GM19467 (cell line): Measurements from ENCODE around the gene CSK.
"Not testable (repeated sequence)": the region's sequence is repeated elsewhere in the genome, so short reads cannot be mapped to it uniquely, and the experiment has no call there.

Source experiments
- ATAC-seq: cut with Tn5 transposase; IDR thresholded peaks from one replicate; pipeline ENCODE4 v1.9.1; 2021; ENCODE audit warnings: mild to moderate bottlenecking, moderate library complexity; ENCODE audit not compliant: unreplicated experiment

Gene CSK

GRCh38 chr15:74770211-74770903, 11.5 kb upstream of the CSK start:
- no peak for ATAC-seq

- no peak for ATAC-seq
These were observed 8.6 kb upstream of the CSK start for GRCh38 chr15:74773329-74773728.

DNA sequence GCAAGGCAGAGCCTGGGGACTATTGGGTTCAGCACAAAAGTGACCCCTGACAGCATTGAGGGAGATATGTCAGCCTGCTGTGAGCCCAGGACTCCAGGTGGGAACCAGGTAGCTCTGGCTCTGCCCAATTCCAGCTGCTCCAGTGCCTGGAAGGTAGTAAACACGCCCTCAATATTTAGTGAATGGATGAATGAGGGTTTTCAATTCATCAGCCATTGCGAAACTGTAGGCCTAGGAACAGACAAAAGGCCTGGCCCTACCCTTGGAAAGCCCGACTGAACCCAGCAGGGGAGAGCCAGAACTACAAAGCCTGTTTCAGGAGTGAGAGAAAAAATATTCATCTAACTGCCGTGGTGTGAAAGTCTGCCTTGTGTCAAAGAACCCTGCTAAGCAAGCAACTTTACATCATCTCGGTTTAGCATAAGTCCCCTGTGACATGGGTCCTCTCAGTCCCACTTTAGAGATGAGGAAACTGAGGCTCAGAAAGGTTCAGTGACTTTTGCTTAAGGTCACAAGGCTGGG, 8.1 kb upstream of the CSK start:
- no peak for ATAC-seq

DNA sequence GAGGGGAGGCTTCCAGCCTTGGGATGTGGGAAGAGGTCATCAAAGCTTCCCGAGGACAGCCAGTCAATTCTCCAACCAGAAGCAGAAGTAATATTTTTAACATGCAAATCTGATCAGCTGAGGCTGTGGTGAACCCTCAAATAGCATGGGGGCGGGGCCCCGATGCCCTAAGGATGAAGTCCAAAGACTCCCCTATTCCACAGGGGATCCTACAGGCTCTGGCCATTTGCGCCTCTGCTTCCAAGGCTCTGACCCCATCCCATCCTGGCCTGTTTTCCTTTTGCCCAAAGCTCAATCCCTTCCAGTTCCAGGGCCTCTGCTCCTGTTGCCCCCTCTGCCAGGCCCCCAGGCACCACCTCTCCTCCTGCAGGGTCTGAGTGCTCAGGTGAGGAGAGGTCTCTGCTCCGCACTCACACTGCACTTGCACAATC, 6.7 kb upstream of the CSK start:
- no peak for ATAC-seq

DNA sequence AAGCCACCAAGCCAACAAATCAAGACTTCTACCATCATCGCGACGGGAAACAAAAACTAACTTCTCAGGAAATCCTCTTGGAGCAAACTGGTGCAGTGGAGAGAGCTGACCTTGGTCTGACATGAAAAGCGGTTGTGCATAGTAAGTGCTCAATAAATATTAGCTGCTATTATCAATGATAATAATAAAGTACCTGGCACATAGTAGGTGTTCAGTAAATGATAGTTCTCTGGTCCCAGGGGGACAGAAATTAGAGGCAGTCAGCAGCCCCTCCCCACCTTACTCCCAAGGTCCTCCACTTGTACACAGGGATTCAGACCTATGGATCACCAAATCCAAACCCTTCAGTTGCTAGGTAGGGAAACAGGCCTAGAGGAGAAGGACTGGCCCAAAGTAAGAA, 6.0 kb upstream of the CSK start:
- ATAC-seq: no peak

- ATAC-seq: peak; percentile 33
These were observed 4.8 kb upstream of the CSK start for GRCh38 chr15:74776821-74777768.

- no peak for ATAC-seq
These were observed 3.9 kb upstream of the CSK start for GRCh38 chr15:74777769-74778598.

- no peak for ATAC-seq
These were observed 3.3 kb upstream of the CSK start for GRCh38 chr15:74778599-74778970.

- ATAC-seq: no peak
These were observed 2.7 kb upstream of the CSK start for GRCh38 chr15:74779162-74779648.

GRCh38 chr15:74780523-74781430, 1.1 kb upstream of the CSK start:
- no peak for ATAC-seq

DNA sequence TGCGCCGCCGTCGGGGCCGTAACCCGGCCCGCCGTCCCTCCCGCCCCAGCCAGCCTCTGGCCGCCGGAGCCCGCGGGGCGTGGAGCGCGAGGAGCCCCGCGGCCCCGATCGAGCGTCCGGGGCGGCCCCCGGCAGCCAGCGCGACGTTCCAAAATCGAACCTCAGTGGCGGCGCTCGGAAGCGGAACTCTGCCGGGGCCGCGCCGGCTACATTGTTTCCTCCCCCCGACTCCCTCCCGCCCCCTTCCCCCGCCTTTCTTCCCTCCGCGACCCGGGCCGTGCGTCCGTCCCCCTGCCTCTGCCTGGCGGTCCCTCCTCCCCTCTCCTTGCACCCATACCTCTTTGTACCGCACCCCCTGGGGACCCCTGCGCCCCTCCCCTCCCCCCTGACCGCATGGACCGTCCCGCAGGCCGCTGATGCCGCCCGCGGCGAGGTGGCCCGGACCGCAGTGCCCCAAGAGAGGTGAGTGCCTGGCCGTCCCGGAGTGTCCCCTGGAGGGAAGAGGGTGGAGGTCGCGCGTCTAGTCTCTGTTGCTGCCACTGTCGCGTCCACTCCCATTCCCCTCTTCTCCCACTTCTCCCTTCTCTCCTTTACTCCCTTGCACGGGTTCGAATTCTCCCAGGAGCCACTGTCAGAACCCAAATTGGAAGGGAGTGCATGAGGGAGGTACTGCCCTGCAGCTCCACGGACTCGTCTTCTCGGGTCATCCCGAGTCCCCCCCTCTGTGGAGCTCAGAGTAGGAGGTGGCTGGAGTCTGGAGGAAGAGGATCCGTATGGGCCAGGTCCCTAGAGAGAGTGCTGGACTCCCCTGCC, 585 bp downstream of the CSK start:
- no peak for ATAC-seq

GRCh38 chr15:74783072-74783807, 1.4 kb downstream of the CSK start:
- ATAC-seq: no peak

DNA sequence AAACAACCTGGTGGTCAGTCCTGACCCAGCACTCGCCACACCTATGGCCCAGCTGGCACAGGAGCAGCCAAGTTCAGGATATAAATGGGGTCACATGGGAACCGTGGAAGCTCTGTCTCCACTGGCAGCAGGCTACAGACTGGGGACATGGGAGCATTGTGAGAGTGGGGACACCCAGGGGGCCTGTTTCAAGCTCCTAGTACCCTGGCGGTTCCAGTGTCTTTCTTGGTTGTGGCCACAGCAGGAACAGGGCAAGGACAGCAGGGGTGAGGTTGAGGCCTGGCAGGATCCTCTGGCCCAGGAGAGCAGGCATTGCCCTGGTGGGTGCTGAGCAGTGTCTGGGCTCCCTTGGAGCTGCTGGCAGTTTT, 1.9 kb downstream of the CSK start:
- no peak for ATAC-seq

DNA sequence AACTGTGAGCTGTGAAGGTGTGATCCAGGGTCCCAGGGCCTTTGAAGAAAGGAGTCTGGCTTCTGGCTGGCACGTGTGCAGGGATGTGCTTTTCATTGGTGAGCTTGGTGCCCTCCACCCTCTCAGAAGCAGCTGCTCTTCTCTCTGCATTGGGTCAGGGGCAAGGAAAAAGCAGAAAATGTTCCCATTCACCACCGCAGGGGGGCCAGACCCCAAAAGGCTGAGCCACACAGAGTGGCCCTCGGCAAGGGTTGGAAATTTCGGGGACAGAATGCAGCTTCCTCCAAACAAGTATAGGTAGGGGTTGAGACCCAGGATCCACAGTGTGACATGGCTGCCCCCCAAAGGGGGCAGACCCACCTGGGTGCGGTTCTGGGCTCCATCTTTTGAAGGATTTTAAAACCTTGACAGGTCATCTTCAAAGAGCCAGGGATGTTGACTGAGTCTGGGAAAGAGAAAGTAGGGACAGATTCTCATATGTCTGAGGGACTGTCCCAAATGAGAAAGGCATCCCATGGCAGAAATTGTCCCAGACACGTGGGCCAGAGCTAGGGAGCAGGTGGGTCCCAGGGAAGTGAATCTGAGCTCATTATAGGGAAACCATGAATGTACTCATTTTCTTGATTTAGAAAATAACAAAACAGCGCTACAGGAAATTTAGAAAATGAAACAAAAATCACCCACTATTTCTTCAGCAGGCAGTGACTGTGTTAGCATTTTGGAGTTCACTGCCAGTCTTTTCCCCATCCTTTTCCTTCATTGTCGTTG, 2.7 kb downstream of the CSK start:
- no peak for ATAC-seq

DNA sequence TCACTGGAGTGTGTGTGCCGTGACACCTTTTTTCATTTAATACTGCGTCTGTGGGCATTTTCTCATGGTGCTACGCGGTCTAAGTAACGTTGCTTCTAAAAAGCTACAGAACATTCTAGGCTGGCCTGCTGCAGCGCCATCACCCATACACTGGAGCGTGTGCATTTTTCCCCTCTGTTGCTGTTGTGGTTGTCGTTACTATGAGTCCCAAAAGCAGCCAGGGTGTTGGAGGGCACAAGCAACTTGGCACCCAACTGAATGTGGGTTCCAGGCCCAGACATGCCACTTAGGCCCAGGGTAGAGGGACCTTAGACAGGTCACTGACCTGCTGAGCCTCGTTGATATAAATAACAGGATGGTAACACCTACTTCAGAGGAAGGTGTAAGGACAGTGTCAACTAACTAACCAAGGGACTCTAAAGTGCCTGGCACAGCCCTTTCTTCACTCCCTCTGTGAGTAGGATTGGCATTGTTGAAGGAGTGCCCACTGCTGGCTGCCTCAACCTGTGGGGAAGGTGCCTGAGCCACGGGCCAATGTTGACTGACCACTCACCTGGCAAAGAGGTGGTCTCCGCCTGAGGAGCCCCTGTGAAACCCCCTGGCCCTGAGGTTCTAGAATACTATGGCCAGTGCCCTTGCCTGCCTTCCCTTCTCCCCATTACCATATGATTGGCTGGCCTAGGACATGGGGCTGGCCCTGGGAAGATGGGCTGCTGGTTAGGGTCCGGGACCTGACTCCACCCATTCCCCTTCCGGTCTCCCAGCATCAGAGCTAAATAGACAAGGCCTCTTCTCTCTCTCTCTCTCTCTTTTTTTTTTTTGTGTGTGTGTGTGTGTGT, 3.5 kb downstream of the CSK start:
- ATAC-seq: no peak

- ATAC-seq: not testable (repeated sequence)
These were observed 4.2 kb downstream of the CSK start for GRCh38 chr15:74786081-74786480.
